ENCODE data around the gene COASY. TPM values are rescaled to one million over a fixed set of nuclear protein-coding genes. Genes with fewer than 3 reads are reported as not detected.
A peak's percentile ranks its signal among the peaks of the same experiment; 100 is the strongest.
"Not testable (repeated sequence)": the region's sequence is repeated elsewhere in the genome, so short reads cannot be mapped to it uniquely, and the experiment has no call there.

COASY gene
- total RNA-seq, 1 experiment from 2014 or later = 46.7 TPM

GRCh38 chr17:42544874-42545283 lies 17.1 kb upstream of the COASY start:
- Histone ChIP-seq H3K4me3 (ENCODE audit: low read length) (no peak overlapping the region), H3K36me3 (ENCODE audit: insufficient read depth, low read length) (peaks cover 3% of the 10 kb centered on the region; the same call in 1 of the 2 replicates), H3K79me2 (ENCODE audit: low read length) (no peaks in the 10 kb centered on the region), H3K4me2 (ENCODE audit: low read depth, low read length, poor library complexity, severe bottlenecking) (no peak overlapping the region), H3K27me3 (ENCODE audit: low read length) (no peaks in the 10 kb centered on the region), H3K27ac (ENCODE audit: low read length) (no peak overlapping the region), H4K20me1 (ENCODE audit: insufficient read depth, low read depth, low read length) (no peaks in the 10 kb centered on the region), H2AFZ (ENCODE audit: low read length) (no peak overlapping the region), H3K9ac (ENCODE audit: low read length) (no peak overlapping the region), H3K9me3 (ENCODE audit: low read length) (no peaks in the 10 kb centered on the region), H3K9me2 (replicated peaks; ENCODE audit: insufficient read depth, low read length) (no peaks in the 10 kb centered on the region), H3K4me1 (ENCODE audit: low read length) (peaks cover 15% of the 10 kb centered on the region)
- DNase-seq = no peak

GRCh38 chr17:42545755-42546505 lies 16.0 kb upstream of the COASY start:
- DNase-seq; H3K9ac ChIP-seq (ENCODE audit: low read length); H4K20me1 ChIP-seq (ENCODE audit: insufficient read depth, low read depth, low read length); H3K27me3 ChIP-seq (ENCODE audit: low read length); H3K36me3 ChIP-seq (ENCODE audit: insufficient read depth, low read length); H3K27ac ChIP-seq (ENCODE audit: low read length); H2AFZ ChIP-seq (ENCODE audit: low read length); H3K79me2 ChIP-seq (ENCODE audit: low read length); H3K4me2 ChIP-seq (ENCODE audit: low read depth, low read length, poor library complexity, severe bottlenecking); H3K4me3 ChIP-seq (ENCODE audit: low read length); H3K9me3 ChIP-seq (ENCODE audit: low read length); H3K9me2 ChIP-seq (replicated peaks; ENCODE audit: insufficient read depth, low read length): not testable (repeated sequence)
- peaks cover 15% of the 10 kb centered on the region for H3K4me1 ChIP-seq (ENCODE audit: low read length)

GRCh38 chr17:42547001-42547461 lies 14.9 kb upstream of the COASY start:
- Histone ChIP-seq H3K9ac (ENCODE audit: low read length) (no peak overlapping the region), H3K4me2 (ENCODE audit: low read depth, low read length, poor library complexity, severe bottlenecking) (no peak overlapping the region), H3K4me3 (ENCODE audit: low read length) (no peak overlapping the region), H3K36me3 (ENCODE audit: insufficient read depth, low read length) (no peaks in the 10 kb centered on the region), H2AFZ (ENCODE audit: low read length) (no peak overlapping the region), H3K79me2 (ENCODE audit: low read length) (no peaks in the 10 kb centered on the region), H3K9me2 (replicated peaks; ENCODE audit: insufficient read depth, low read length) (no peaks in the 10 kb centered on the region), H4K20me1 (ENCODE audit: insufficient read depth, low read depth, low read length) (no peaks in the 10 kb centered on the region), H3K27me3 (ENCODE audit: low read length) (no peaks in the 10 kb centered on the region), H3K27ac (ENCODE audit: low read length) (no peak overlapping the region), H3K9me3 (ENCODE audit: low read length) (no peaks in the 10 kb centered on the region), H3K4me1 (ENCODE audit: low read length) (peaks cover 15% of the 10 kb centered on the region)
- no peak for DNase-seq

GRCh38 chr17:42547698-42548069 lies 14.3 kb upstream of the COASY start:
- no peak overlapping the region for H3K27ac ChIP-seq (ENCODE audit: low read length)
- peak overlapping the region; percentile 68; the same call in 1 of the 2 replicates for H3K4me3 ChIP-seq (ENCODE audit: low read length)
- no peaks in the 10 kb centered on the region for H3K79me2 ChIP-seq (ENCODE audit: low read length)
- H2AFZ ChIP-seq (ENCODE audit: low read length) = no peak overlapping the region
- peak overlapping the region; percentile 85 for H3K4me2 ChIP-seq (ENCODE audit: low read depth, low read length, poor library complexity, severe bottlenecking)
- no peak for DNase-seq
- H3K4me1 ChIP-seq (ENCODE audit: low read length) = peaks cover 15% of the 10 kb centered on the region
- H3K36me3 ChIP-seq (ENCODE audit: insufficient read depth, low read length) = no peaks in the 10 kb centered on the region
- no peaks in the 10 kb centered on the region for H4K20me1 ChIP-seq (ENCODE audit: insufficient read depth, low read depth, low read length)
- peak overlapping the region; percentile 73 for H3K9ac ChIP-seq (ENCODE audit: low read length)
- H3K9me3 ChIP-seq (ENCODE audit: low read length) = no peaks in the 10 kb centered on the region
- H3K27me3 ChIP-seq (ENCODE audit: low read length) = no peaks in the 10 kb centered on the region
- H3K9me2 ChIP-seq (replicated peaks; ENCODE audit: insufficient read depth, low read length) = no peaks in the 10 kb centered on the region

- H3K9me2 ChIP-seq (replicated peaks; ENCODE audit: insufficient read depth, low read length) = no peaks in the 10 kb centered on the region
- peak overlapping the region; percentile 85 for H3K4me2 ChIP-seq (ENCODE audit: low read depth, low read length, poor library complexity, severe bottlenecking)
- H4K20me1 ChIP-seq (ENCODE audit: insufficient read depth, low read depth, low read length) = no peaks in the 10 kb centered on the region
- peak overlapping the region; percentile 68 for H3K4me3 ChIP-seq (ENCODE audit: low read length)
- H3K36me3 ChIP-seq (ENCODE audit: insufficient read depth, low read length) = no peaks in the 10 kb centered on the region
- DNase-seq = peak; percentile 96
- peak overlapping the region; percentile 49; the same call in 1 of the 2 replicates for H2AFZ ChIP-seq (ENCODE audit: low read length)
- H3K27ac ChIP-seq (ENCODE audit: low read length) = no peak overlapping the region
- no peaks in the 10 kb centered on the region for H3K9me3 ChIP-seq (ENCODE audit: low read length)
- H3K4me1 ChIP-seq (ENCODE audit: low read length) = peaks cover 15% of the 10 kb centered on the region
- no peaks in the 10 kb centered on the region for H3K27me3 ChIP-seq (ENCODE audit: low read length)
- no peaks in the 10 kb centered on the region for H3K79me2 ChIP-seq (ENCODE audit: low read length)
- peak overlapping the region; percentile 73 for H3K9ac ChIP-seq (ENCODE audit: low read length)
These were observed 13.7 kb upstream of the COASY start for GRCh38 chr17:42548070-42548837.

- Histone ChIP-seq H3K4me2 (ENCODE audit: low read depth, low read length, poor library complexity, severe bottlenecking) (peak overlapping the region; percentile 85), H3K79me2 (ENCODE audit: low read length) (0 out of 2 replicates have a peak, but pooled peaks cover under 1% of the 10 kb centered on the region), H3K4me3 (ENCODE audit: low read length) (peak overlapping the region; percentile 68), H3K9ac (ENCODE audit: low read length) (peak overlapping the region; percentile 73), H3K9me3 (ENCODE audit: low read length) (no peaks in the 10 kb centered on the region), H4K20me1 (ENCODE audit: insufficient read depth, low read depth, low read length) (no peaks in the 10 kb centered on the region), H3K9me2 (replicated peaks; ENCODE audit: insufficient read depth, low read length) (no peaks in the 10 kb centered on the region), H3K27me3 (ENCODE audit: low read length) (no peaks in the 10 kb centered on the region), H3K4me1 (ENCODE audit: low read length) (peaks cover 23% of the 10 kb centered on the region), H2AFZ (ENCODE audit: low read length) (no peak overlapping the region; the same call in 1 of the 2 replicates), H3K27ac (ENCODE audit: low read length) (no peak overlapping the region), H3K36me3 (ENCODE audit: insufficient read depth, low read length) (no peaks in the 10 kb centered on the region)
- DNase-seq = no peak
These were observed 12.8 kb upstream of the COASY start for GRCh38 chr17:42548993-42549755.

- not testable (repeated sequence) for H3K9me3 ChIP-seq (ENCODE audit: low read length); H2AFZ ChIP-seq (ENCODE audit: low read length); H4K20me1 ChIP-seq (ENCODE audit: insufficient read depth, low read depth, low read length); H3K79me2 ChIP-seq (ENCODE audit: low read length); H3K27ac ChIP-seq (ENCODE audit: low read length); DNase-seq; H3K9me2 ChIP-seq (replicated peaks; ENCODE audit: insufficient read depth, low read length); H3K36me3 ChIP-seq (ENCODE audit: insufficient read depth, low read length); H3K27me3 ChIP-seq (ENCODE audit: low read length)
- Histone ChIP-seq H3K9ac (ENCODE audit: low read length) (peak within 1 kb of the TSS; percentile 89), H3K4me1 (ENCODE audit: low read length) (peaks cover 36% of the 10 kb centered on the region), H3K4me3 (ENCODE audit: low read length) (peak within 1 kb of the TSS; percentile 83), H3K4me2 (ENCODE audit: low read depth, low read length, poor library complexity, severe bottlenecking) (peak within 1 kb of the TSS; percentile 89)
These were observed 9.2 kb upstream of the COASY start, which contains the start of gene HSD17B1 for GRCh38 chr17:42552736-42553135. Gene HSD17B1, plus strand, starts transcription at chr17:42552923. Its CDS starts 11 bp downstream, at chr17:42552934.
